Left renal pelvis (tissue), 4 donors: ENCODE measurements around the gene RTN4RL2. TPM values are rescaled to one million over a fixed set of nuclear protein-coding genes. Genes with fewer than 3 reads are reported as not detected.

Experiments
- DNase-seq, 4 donors: peaks; one replicate each; pipeline ENCODE4 v3.0.0-alpha.2; 2013; ENCODE audit warnings: low read depth in 4 of 4, low spot score in 3 of 4
- polyA plus RNA-seq, 4 donors: library from polyadenylated mRNA; unstranded; fragments of 120-200 nt; gene quantifications; one replicate each; pipeline ENCODE4 v1.2.1, GENCODE V29; 2013; ENCODE audit not compliant: insufficient read length in 4 of 4

Gene RTN4RL2
- 1 to 10 TPM in 3 of 4 donors, under 1 TPM in 1; 1.00 to 3.6 (median 2.2) TPM for polyA plus RNA-seq

DNA sequence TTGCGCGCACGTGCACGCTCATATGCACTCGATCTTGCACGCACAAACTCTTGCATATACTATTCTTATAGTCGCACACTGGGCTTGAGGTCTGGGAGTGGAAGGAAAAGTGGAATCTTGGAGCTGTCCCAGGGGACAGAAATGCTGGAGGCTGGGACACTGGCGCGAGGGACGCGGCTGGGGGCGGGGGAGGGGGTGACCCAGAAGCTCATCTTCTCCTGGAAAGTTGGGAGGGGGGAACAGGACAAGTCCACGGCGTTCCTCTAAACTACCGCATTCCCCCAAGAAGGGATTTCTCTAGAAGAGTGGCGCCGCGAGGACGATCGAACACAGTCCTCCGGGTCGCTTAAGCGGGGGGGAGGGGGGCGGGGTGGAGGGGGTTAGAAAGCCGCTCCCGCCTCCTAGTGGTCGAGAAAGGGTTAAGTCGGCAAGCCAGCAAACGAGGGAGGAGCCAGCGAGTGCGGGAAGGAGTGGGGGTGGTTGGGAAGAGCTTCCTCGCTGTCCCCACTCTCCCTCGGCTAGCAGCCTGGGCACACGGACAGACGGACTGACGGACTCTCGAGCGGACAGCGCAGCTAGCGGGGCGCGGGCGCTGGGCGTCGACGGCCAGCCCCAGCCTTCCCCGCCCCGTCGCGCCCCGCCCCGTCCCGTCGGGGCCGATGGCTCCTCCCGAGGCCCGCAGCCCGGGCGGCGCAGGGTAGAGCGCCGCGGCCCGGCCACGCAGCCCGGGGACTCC is at the start of gene RTN4RL2:
Gene RTN4RL2 (plus strand): TSS at position 507 of the 736 bp plus-strand sequence. CDS start 338 bp downstream, outside the sequence.
- DNase-seq, result no peak

DNA sequence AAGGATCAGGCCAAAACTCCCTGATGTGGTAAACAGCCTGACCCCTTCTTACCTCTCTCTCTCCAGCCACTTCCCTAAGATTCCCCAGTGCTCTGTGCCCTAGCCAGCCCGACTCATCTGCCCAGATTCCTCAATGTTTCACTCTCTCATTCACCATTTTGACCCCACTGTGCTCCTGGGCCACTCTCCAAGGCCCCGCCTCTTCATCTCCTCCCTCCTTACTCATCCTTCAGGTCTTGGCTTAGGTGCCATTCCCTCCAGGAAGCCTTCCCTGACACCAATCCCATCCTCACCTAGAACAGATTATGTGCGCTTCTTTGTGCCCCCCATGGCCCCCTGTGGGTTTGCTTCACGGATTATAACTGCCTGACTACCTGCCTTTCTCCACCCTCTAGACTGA is 46.6 kb upstream of the RTN4RL2 start:
- no peak for DNase-seq

DNA sequence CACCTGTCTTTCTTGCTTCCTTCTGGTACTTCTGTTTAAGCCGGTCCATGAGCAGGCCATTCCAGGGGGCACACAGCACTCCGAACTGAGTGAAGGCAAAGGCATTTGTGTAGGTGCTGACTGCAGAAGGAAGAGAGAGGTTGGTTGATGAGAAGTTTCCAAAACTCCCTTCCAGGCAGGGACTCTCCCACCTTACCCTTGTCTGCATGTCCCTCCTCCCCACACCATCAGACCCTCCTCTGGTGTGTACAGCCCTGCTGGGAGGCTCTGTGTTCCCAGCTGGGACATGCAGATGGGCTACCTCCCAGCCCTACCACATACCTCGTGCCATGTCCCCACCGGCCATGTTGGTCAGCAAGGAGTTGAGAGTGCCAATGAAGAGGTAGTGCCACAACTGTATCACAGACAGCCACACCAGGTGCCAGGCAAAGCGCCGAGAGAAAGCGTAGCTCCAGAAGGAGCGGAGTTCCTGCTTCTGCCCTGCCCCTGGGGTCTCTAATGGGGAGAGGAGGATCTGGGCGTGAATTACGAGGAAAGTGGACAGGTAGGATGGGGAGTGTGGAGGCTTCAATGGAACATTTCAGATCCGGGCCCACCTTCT is 45.6 kb upstream of the RTN4RL2 start:
- no peak for DNase-seq

DNA sequence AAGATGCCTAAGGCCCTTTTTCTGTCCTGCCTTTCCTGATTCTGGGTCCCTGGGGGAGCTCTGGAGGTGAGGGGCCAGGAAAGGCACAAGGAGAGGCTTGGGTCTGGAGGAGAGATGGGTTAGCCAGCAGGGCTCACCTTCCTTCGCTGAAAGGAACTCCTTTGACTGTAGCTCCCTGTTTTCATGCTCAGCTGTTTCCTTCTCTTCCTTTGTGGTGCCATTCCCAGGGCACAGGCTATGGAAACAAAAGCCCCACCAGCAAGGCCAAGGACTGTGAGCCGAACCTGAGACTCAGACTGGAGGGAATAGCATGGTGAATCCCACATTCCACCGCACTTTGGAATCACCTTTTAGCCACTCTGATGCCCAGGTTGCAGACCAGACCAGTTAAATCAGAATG is 43.9 kb upstream of the RTN4RL2 start:
- DNase-seq, result no peak

DNA sequence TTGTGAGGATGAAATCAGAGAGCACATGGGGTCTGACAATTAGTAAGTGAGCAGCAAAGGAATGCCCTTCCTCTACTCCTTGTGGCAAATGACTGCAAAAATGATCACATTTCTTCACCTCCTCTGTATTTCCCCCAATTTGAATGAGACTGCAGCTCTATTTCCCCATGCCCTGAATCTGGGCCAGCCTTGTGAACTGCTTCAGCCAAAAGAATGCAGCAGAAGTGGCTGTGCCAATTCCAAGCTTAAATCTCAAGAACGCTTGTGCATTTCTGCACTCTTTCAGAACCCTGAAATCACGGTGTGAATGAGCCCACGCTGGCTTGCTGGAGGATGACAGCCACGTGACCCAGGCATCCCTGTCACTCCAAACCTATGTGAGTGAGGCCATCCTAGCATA is 43.3 kb upstream of the RTN4RL2 start:
- DNase-seq, result no peak

DNA sequence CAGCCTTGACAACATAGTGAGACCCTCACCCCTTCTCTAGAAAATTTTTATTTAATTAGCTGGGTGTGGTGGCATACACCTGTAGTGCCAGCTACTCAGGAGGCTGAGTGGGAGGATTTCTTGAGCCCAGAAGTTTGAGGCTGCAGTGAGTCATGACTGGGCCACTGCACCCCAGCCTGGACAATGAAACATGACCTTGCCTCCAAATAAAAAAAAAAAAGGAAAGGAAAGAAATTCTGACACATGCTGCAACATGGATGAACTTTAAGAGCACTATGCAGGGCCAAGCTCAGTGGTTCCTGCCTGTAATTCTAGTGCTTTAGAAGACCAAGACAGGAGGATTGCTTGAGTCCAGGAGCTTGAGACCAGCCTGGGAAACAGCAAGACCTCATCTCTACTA is 42.2 kb upstream of the RTN4RL2 start:
- no peak for DNase-seq

DNA sequence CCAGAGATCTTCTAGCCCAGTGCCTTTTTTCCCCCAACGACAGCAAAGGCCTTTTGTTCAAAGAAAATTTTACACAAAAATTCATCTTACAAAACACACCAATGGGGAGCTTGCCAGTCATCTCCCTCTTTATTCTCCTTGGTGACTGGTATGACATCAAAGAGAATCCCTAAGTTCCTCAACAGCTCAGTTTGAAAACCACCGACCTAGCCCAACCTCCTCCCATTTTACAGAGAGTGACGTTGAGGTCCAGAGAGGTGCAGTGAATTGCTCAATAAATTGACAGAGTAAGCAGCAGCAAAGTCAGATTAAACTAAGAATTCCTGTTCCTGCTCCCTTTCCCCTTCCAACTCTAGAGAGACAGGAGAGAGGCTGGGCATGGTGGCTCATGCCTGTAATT is 41.2 kb upstream of the RTN4RL2 start:
- DNase-seq, result no peak

DNA sequence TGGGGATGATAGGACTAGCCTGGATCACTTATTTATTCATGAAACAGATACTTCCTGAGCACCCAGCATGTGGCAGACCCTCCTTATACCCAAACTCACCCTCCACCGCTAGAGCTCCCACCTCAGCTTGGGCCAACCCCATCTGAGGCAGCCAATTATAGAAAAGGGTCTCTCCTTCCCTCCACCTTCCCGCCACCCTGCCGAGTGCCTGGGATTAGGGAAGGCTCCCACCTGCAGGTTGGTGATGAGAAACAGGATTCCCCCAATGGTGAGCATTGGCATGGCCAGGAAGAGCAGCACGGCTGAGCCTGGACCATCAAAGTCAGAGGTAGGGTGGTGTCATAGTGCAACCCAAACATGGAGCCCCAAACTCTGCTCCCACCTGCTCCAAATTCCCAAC is 39.3 kb upstream of the RTN4RL2 start:
- DNase-seq, result no peak

DNA sequence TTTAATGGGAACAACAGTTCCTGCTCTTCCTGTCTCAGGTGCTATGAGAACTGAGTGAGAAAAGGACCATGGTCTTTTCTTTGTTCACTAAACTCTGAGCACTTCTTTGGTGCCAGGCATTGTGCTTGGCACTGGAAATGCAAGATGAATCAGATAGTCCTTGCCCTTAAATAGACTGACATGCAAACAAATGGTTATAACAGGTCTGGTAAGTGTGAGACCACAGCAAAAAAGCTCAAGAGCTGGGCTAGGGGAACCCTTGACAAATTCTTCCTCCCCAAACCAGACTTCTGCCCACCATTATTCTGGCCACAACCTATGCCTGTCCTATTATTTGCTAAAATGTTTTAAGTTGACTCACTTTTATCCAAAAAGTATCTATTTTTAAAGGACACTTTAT is 38.5 kb upstream of the RTN4RL2 start:
- DNase-seq, result no peak

DNA sequence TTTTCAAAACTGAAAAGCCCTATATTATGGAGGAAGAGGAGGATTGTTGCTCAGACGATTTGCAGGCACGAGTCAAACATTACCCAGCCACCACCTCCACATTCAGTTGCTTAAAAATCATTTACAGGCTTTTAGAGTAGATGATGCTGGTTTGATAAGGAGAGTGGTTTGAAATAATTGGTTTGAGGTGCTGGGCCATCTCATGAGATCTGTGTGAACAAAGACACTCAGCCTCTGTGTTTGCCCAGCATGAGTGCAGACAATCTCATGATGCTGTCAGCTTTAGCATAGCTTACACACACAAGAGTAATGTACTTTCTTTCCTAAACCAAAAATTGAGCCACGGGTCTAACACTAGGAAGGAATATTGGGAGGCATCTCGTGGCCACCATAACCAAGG is 37.7 kb upstream of the RTN4RL2 start:
- no peak for DNase-seq

DNA sequence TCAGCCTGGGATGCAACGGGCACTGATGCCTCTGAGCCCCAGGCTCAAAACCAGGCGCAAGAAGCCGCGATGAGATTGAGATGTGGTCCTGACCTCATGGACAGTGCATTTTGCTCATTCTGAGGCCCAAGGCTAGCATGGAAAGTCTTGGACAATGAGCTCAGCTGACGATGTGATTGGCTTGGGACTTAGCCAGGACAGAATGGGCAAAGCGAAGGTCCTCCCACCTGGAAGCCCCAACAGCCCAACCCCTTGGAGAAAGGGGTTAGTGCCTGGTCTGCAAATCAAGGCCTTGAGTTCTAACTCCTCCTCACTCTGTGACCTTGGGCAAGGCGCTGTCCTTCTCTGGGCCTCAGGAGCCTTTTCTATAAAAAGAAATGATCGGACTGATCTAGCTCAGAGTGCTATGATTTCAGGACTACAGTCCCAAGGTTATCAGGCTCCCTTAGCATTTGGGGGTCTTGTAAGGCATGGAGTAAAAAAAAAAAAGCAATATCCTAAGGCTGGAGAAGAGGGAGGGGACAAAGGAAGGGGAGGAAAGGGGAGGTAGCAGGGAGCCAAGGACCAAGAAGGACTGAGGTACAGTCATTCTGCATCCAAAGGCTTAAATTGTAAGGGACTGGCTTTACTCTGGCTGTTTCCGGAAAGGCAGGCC is 36.1 kb upstream of the RTN4RL2 start:
- DNase-seq, result no peak

DNA sequence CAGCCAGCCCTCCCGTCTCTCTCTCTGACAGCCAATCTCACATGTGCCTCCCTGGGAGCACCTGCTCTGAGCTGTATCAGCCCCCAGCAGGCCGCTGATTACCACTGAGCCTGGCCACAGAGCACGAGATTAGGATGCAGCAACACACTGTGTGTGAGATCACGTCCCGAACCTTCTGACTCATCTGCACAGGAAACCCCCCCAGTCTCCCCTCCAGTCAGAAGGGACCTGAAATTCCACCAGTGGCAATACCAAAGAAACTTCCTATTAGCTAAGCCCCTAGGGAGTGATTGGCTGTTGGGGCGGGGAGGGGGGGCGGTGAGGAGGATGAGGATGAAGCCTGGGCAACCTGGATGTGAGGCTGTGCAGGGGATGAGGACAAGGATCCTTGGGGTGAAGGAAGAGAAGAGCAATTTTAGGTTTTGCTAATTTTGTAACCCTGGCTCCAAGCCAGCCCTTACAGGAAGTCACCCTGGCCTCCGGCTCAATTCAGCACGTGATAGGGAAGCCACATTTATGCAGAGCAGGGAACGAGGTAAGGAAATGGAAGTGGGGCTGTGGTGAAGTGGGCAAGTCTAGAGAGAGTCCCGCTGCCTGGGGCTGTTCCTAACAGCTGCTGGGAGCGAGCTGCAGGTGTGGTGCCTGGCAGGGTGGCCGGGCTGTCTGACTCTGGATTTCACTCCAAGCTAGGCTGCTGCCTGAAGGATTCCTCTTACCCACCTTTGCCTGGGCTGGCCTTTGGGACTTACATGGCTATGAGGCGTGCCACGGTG is 35.4 kb upstream of the RTN4RL2 start:
- DNase-seq, result peak in 1 of 4 donors; percentile 10

DNA sequence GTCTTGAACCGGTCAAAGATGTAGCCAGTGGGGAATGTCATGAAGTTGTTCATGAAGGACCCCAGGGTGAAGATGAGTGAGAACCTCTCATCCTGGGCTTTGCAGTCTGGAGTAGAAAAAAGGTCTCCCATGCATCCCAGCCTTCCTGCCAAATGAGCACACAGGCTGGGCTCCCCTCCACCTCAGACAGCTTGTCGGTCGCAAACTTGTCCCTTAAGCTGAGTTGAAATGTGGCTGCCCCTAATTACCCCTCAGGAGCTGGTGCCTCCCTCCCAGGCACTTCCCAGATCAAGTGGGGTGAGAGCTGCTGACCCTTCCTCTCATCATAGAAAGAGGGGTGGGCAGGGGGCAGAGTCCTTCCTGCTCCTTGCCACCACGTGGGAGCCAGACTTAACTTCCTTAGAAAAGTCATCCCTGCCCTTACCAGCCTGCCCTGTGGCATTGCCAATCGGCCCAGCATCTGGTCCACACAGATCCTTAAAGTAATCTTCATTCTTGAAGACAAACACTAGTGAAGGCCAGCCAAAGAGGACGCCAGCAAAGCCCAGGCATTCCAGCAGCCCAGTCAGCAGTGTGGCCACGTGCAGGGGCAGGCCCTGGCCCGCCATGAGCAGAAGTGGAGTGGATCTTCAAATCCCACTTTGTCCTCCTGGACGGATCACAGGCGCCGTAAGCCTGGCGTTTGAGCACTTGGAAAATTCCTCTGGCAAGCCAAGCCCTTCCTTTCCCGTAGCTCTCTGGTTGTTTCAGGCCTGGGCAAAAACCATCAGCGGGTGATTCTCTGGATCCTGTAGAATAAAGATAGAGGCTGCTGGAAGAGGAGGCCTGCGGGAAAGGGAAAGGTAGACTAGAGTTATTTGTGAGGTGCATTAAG is 34.5 kb upstream of the RTN4RL2 start:
- no peak for DNase-seq

DNA sequence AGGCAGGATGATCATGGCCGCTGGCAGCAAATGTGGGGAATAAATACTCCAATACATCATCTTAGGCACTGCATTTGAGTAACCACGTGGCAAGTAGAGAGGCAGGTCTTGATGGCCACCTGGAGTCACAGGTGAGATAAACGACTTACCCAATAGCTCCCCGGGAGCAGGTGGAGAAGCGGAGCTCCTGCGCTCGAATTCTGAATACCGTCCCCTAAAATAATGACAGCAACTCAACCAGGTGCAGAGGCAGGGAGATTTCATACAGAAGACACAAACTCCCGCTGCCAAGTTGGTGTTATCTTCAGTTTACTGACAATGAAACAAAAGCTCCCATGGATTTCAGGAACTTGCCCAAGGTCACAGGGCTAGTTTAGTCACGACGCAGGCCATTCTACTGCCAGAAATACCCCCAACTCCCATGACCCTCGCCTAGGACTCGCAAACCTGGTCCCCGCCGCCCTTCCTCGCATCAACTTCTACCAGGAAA is 33.8 kb upstream of the RTN4RL2 start:
- no peak for DNase-seq

DNA sequence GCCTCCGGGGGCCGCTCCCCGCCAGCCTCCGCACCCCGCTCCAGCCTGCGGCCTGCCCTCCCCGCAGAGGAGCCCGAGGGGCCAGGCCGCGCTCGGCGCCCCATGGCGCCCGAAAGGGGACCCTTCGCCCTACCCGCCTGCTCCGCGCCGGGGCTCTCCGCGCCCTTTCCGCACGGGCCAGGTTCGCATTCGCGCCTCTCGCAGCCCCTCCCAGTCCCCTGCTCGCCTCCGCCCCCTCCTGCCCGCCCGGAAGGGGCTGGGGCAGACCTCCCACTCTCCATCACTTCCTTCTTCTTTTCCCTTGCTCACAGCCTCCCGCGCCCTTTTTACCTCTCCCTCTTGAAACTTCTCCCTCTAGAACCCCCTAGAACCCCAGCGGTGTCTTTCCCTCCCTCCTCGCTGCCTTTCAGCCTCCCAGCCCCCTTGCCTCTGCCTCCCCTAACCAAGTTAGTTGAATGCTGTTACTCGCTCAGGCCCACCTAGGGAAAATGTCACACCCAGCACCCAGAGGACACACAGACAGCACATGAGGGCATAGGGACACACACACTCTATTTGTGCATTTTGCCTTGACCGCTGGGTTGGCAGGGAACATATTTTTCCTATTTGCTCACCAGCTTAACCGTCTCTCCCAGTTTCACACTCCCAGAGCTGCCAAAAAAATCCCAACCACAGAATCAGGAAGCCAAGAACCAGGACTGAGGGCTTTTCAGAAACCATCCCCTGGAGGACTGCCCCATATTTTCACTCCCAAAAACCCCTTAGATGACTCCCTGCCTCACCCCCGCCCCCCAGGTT is 33.2 kb upstream of the RTN4RL2 start, which contains the start of gene SLC43A3:
Gene SLC43A3 (minus strand): TSS at position 193 of the 798 bp plus-strand sequence. CDS start 949 bp downstream, outside the sequence.
- peak in 3 of 4 donors; percentile 18 to 26 (median 25) for DNase-seq

DNA sequence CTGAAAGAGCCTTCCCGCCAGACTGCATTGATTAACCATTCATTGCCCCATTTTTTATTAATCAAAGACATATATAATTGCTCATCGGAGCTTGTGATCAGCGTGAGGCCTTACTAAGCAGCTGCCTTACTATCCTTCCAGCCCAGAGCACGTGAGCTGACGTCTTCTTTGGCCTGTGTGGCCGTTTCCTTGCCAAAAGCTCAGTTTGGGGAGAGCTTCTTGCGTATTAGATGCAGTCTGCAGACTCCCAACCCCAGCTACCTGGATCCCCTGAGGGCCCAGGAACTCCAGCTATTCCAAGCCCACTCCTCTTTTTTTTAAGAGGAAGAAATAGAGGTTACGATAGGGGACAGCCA is 32.6 kb upstream of the RTN4RL2 start:
- DNase-seq, result no peak

DNA sequence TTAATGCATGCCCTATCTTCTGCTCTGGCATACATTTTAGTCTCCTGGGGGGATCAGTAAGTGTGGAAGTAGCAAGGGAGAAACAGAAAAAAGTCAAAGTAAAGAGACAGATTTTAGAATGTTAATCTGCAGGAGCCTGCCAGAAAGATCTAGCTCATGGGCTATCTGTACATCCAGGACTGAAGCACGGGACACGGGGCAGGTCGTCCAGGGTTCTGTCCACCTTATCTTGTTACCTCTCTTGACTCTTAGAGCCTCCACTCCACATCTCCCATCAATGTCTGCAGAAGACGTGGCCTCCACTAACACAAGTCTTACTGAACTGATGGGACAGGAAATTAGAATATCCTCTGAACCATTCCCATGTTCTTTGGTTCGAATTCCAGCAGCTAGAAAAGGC is 31.7 kb upstream of the RTN4RL2 start:
- DNase-seq, result no peak

DNA sequence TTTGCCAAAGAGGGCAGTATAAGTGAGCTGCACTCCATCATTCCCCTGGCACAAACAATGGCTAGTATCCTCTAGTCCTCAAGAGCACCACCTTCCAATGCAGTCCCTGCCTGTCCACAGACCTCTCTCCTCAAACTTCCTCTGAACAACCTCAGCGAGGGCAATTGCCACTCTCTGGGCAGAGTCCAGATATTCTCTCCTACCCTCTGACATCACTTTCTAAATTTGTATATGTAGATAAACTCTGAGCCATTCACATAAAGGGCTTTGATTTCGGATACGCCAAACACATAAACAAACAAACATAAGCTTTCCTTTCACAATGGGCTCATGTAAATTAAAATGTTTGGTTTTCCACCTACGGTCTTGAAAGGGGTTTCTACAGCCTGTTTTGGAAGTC is 30.4 kb upstream of the RTN4RL2 start:
- no peak for DNase-seq

DNA sequence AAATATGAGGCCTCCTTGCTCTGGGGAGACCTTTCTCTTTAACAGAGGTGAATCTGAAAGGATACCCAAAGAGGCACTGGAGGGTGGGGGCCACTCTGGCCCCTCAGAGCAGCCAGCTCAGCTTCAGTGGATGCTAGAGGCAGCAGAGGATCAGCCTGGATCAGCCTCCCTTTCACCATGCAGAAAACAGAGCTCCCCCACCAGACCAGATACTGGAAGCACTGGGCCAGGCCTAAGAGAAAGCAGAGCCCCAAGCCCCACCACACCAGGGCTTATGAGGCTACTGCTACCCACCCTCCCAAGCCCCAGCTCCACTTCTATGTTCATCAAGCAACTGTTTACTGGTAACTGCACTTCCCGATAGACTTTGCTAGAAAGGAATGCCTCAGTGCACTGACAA is 29.4 kb upstream of the RTN4RL2 start:
- DNase-seq, result no peak
